GM12878 (cell line): ENCODE measurements around the gene OR6M1. TPM values are rescaled to one million over a fixed set of nuclear protein-coding genes. Genes with fewer than 3 reads are reported as not detected.

Source experiments
- ATAC-seq: fragments of 200-7000 bp; cut with Tn5 transposase; 3 replicates; pipeline ENCODE4 v1.9.1; 2020; ENCODE audit warnings: mild to moderate bottlenecking, moderate library complexity
- BruUV-seq: library from RNA; stranded (reverse); fragments of 400-500 nt; replicated peaks from 2 replicates; lab custom pipeline; 2021; lab: Mats Ljungman, UMichigan
- CTCF ChIA-PET: fragments of 300-600 bp; sonication (Branson Sonifier 250); formaldehyde crosslinking; extraction: SDS; loops from one replicate; lab custom pipeline; 2021; ENCODE audit warnings: inconsistent platforms; lab: Yijun Ruan, JAX
- POLR2A ChIA-PET: fragments of 350-600 bp; formaldehyde crosslinking; extraction: SDS; loops from one replicate; lab custom pipeline; 2021; ENCODE audit warnings: inconsistent platforms; lab: Charles Lee
- RAD21 ChIA-PET: fragments of 300-600 bp; sonication (Branson Sonifier 250); formaldehyde crosslinking; loops from one replicate; lab custom pipeline; 2023; ENCODE audit warnings: antibody characterized with exemption; ENCODE audit not compliant: unreplicated experiment; lab: Charles Lee
- SMC1A ChIA-PET: fragments of 300-600 bp; sonication (Branson Sonifier 250); formaldehyde crosslinking; loops from one replicate; lab custom pipeline; 2023; ENCODE audit not compliant: unreplicated experiment, uncharacterized antibody; lab: Charles Lee
- DNase-seq: peaks from one replicate; pipeline ENCODE4 v3.0.0-alpha.2; 2011; ENCODE audit warnings: low read depth, low spot score
- FAIRE-seq: peaks from 3 replicates; lab custom pipeline; 2011; peaks lifted over from hg19 to GRCh38; lab: Jason Lieb, UNC
- H2AFZ ChIP-seq: 2 replicates; pipeline ENCODE4 v1.6.0; 2011; ENCODE audit warnings: low read depth, low read length, control low read depth; ENCODE audit not compliant: control insufficient read depth
- H3K27ac ChIP-seq: 2 replicates; pipeline ENCODE4 v1.5.1; 2011; ENCODE audit warnings: control low read depth; ENCODE audit not compliant: control insufficient read depth, insufficient read depth
- H3K27me3 ChIP-seq, 2 experiments: replicated peaks in 1 of 2; 2 replicates each; pipeline versions ENCODE4 v1.6.0 to v1.6.1; 2011; ENCODE audit warnings: low read length in 1 of 2; ENCODE audit not compliant: control insufficient read depth in 2 of 2, insufficient read depth in 2 of 2
- H3K36me3 ChIP-seq, 2 experiments: 2 replicates each; pipeline ENCODE4 v1.5.1; 2011; ENCODE audit warnings: low read length in 1 of 2; ENCODE audit not compliant: control insufficient read depth in 2 of 2, insufficient read depth in 2 of 2
- H3K4me1 ChIP-seq: 2 replicates; pipeline ENCODE4 v1.6.1; 2011; ENCODE audit warnings: mild to moderate bottlenecking, low read length, moderate library complexity, mixed read lengths; ENCODE audit not compliant: control insufficient read depth, insufficient read depth
- H3K4me2 ChIP-seq: 2 replicates; pipeline ENCODE4 v1.6.0; 2011; ENCODE audit warnings: control low read depth; ENCODE audit not compliant: control insufficient read depth, insufficient read depth
- H3K4me3 ChIP-seq: fragments of 200-600 bp; sonication (generic); 2 replicates; pipeline ENCODE4 v1.5.1; 2016
- H3K79me2 ChIP-seq: 2 replicates; pipeline ENCODE4 v1.6.0; 2011; ENCODE audit warnings: low read length; ENCODE audit not compliant: control insufficient read depth, insufficient read depth
- H3K9ac ChIP-seq: 2 replicates; pipeline ENCODE4 v1.8.0; 2011; ENCODE audit warnings: low read length, control low read depth, mixed read lengths; ENCODE audit not compliant: control insufficient read depth, insufficient read depth
- H3K9me3 ChIP-seq: replicated peaks from 3 replicates; pipeline ENCODE4 v1.5.1; 2011; ENCODE audit warnings: mild to moderate bottlenecking, low read length; ENCODE audit not compliant: control insufficient read depth, insufficient read depth
- H4K20me1 ChIP-seq: 2 replicates; pipeline ENCODE4 v1.6.0; 2011; ENCODE audit not compliant: control insufficient read depth, insufficient read depth
- BACH1 ChIP-seq: fragments of 450-650 bp; IDR thresholded peaks from 2 replicates; pipeline ENCODE4 v1.6.1; 2017; ENCODE audit warnings: mild to moderate bottlenecking, borderline replicate concordance
- CEBPB ChIP-seq, 2 experiments: fragments of 150-350 bp in 1 of 2; IDR thresholded peaks; 2 replicates each; pipeline ENCODE4 v1.6.1; 2012 to 2014; ENCODE audit warnings: low read depth in 2 of 2, low read length in 2 of 2, borderline replicate concordance in 1 of 2, inconsistent platforms in 1 of 2
- E2F4 ChIP-seq: IDR thresholded peaks from 2 replicates; pipeline ENCODE4 v1.6.1; 2012; ENCODE audit warnings: low read depth, low read length, improper control_type of control experiment
- E4F1 ChIP-seq: fragments of 450-650 bp; IDR thresholded peaks from 2 replicates; pipeline ENCODE4 v1.6.1; 2018; ENCODE audit warnings: borderline replicate concordance, mild to moderate bottlenecking; ENCODE audit not compliant: partially characterized antibody
- EGR1 ChIP-seq, 2 experiments: IDR thresholded peaks; 1 replicate in 1 of 2; 2 replicates in 1 of 2; pipeline ENCODE4 v1.6.1; 2011 to 2012; ENCODE audit warnings: low read depth in 2 of 2, low read length in 2 of 2, borderline replicate concordance in 1 of 2, mild to moderate bottlenecking in 1 of 2, moderate library complexity in 1 of 2
- FOS ChIP-seq: IDR thresholded peaks from 3 replicates; pipeline ENCODE4 v1.6.1; 2011; ENCODE audit warnings: borderline replicate concordance; ENCODE audit not compliant: insufficient read length; ENCODE audit errors: extremely low read depth
- MYC ChIP-seq: IDR thresholded peaks from 2 replicates; pipeline ENCODE4 v1.6.1; 2011; ENCODE audit warnings: mild to moderate bottlenecking, low read length, moderate library complexity, inconsistent platforms; ENCODE audit not compliant: insufficient read depth, insufficient replicate concordance, insufficient read length, severe bottlenecking
- NFXL1 ChIP-seq: fragments of 450-650 bp; IDR thresholded peaks from 2 replicates; pipeline ENCODE4 v1.6.1; 2017; ENCODE audit warnings: antibody characterized with exemption, mild to moderate bottlenecking, borderline replicate concordance
- PKNOX1 ChIP-seq: fragments of 450-650 bp; IDR thresholded peaks from 2 replicates; pipeline ENCODE4 v1.6.1; 2016; ENCODE audit warnings: mild to moderate bottlenecking
- POLR2A ChIP-seq: IDR thresholded peaks from 2 replicates; pipeline ENCODE4 v1.6.1; 2011; ENCODE audit warnings: low read depth, mild to moderate bottlenecking, low read length
- RELB ChIP-seq: fragments of 450-650 bp; IDR thresholded peaks from 2 replicates; pipeline ENCODE4 v1.6.1; 2017; ENCODE audit warnings: low read depth, mild to moderate bottlenecking, moderate library complexity
- USF1 ChIP-seq: IDR thresholded peaks from 2 replicates; pipeline ENCODE4 v1.6.1; 2011; ENCODE audit warnings: borderline replicate concordance, low read depth, mild to moderate bottlenecking, moderate library complexity, mixed read lengths, low read length; ENCODE audit not compliant: insufficient read depth; ENCODE audit errors: extremely low read length
- USF2 ChIP-seq: IDR thresholded peaks from 2 replicates; pipeline ENCODE4 v1.6.1; 2011; ENCODE audit warnings: low read depth, low read length, improper control_type of control experiment, borderline replicate concordance
- WRNIP1 ChIP-seq: IDR thresholded peaks from 2 replicates; pipeline ENCODE4 v1.6.1; 2011; ENCODE audit warnings: low read depth, low read length, improper control_type of control experiment, borderline replicate concordance
- ZNF384 ChIP-seq: IDR thresholded peaks from 2 replicates; pipeline ENCODE4 v1.6.1; 2012; ENCODE audit warnings: low read depth, mild to moderate bottlenecking, low read length, improper control_type of control experiment, borderline replicate concordance
- ZNF622 ChIP-seq: fragments of 450-650 bp; IDR thresholded peaks from 2 replicates; pipeline ENCODE4 v1.6.1; 2017; ENCODE audit warnings: mild to moderate bottlenecking, inconsistent platforms
- in situ Hi-C: fragments of 300-500 bp; cut with MboI; formaldehyde crosslinking; loops from 9 replicates; pipeline ENCODE4 v1.14.3; 2018; ENCODE audit warnings: mixed read lengths
- intact Hi-C: fragments of 100-400 bp; cut with micrococcal nuclease; formaldehyde crosslinking; loops from one replicate; pipeline ENCODE4 v1.14.2; 2022; ENCODE audit not compliant: unreplicated experiment
- polyA plus RNA-seq, 11 experiments: library from polyadenylated mRNA; depleted of rRNA in 4 of 11; unstranded in 6 of 11; stranded (reverse) in 5 of 11; fragments of >200 nt; fragmentation: Nextera tagmentation in 4 of 11; fragmentation: Illumina TruSeq in 1 of 11; extraction: Ambion mirVana in 4 of 11; extraction: Trizol in 1 of 11; gene quantifications; 1 replicate in 1 of 11; 2 replicates in 10 of 11; pipeline versions ENCODE4 v1.2.1 to v1.2.3, GENCODE V29; 2011 to 2016; ENCODE audit warnings: inconsistent platforms in 2 of 11, missing spikeins in 2 of 11, low read depth in 1 of 11
- total RNA-seq, 4 experiments: library from RNA; depleted of rRNA in 3 of 4; stranded (reverse); fragments of >200 nt in 3 of 4; fragmentation: Illumina TruSeq in 1 of 4; extraction: Trizol in 1 of 4; gene quantifications; 2 replicates each; pipeline versions ENCODE4 v1.2.1 to v1.2.3, GENCODE V29; 2013 to 2021

The OR6M1 gene
- total and polyA plus RNA-seq, 10 of the 15 experiments (the other 5 are each of a cell fraction or from before 2014, with no cell fraction given), result not detected

GRCh38 chr11:123762422-123762821 is 43.7 kb downstream of the OR6M1 start:
- ATAC-seq, result no peak
- intact Hi-C loops, result no loop called here
- SMC1A ChIA-PET, result no interaction called here
- TF ChIP-seq FOS (no peak), CEBPB (IDR thresholded peaks at IDR 0.05; ENCODE audit: borderline replicate concordance in 1 of 2, low read depth in 2 of 2, low read length in 2 of 2) (no peak), BACH1 (no peak), POLR2A (no peak), USF1 (no peak), ZNF622 (no peak), NFXL1 (no peak), MYC (no peak), RELB (no peak), WRNIP1 (no peak), ZNF384 (no peak), EGR1 (IDR thresholded peaks at IDR 0.05; ENCODE audit: borderline replicate concordance in 1 of 2, low read depth in 2 of 2, low read length in 2 of 2) (no peak), USF2 (no peak), E4F1 (no peak), PKNOX1 (no peak), E2F4 (no peak)
- TF ChIP-seq, all 136 proteins: peak for 0
- no peaks in the 10 kb centered on the region for H3K36me3 ChIP-seq
- BruUV-seq, result no TSS peak
- no peak overlapping the region for H3K27ac ChIP-seq
- no peak overlapping the region for H2AFZ ChIP-seq
- RAD21 ChIA-PET, result no interaction called here
- H3K4me1 ChIP-seq, result peaks cover 5% of the 10 kb centered on the region; the same call in 1 of the 2 replicates
- peaks cover 7% of the 10 kb centered on the region; the same call in 2 of the 3 replicates for H3K9me3 ChIP-seq
- no peak overlapping the region for H3K4me3 ChIP-seq
- no peak overlapping the region for H3K4me2 ChIP-seq
- DNase-seq (no peak), FAIRE-seq (no peak)
- no peaks in the 10 kb centered on the region for H3K27me3 ChIP-seq
- CTCF ChIA-PET, result no interaction called here
- H3K9ac ChIP-seq, result no peak overlapping the region
- H3K79me2 ChIP-seq, result no peaks in the 10 kb centered on the region
- H4K20me1 ChIP-seq, result no peaks in the 10 kb centered on the region
- in situ Hi-C loops, result no loop called here
- POLR2A ChIA-PET, result no interaction called here
